SK-N-SH treated with all-trans-retinoic acid at 6 μM for 48 hours (cell line): ENCODE results near the gene FMO4.
"Not testable (repeated sequence)": the region's sequence is repeated elsewhere in the genome, so short reads cannot be mapped to it uniquely, and the experiment has no call there.

Experiments used
- ATAC-seq: fragments of 200-7000 bp; cut with Tn5 transposase; 3 replicates; pipeline ENCODE4 v1.9.1; 2020; ENCODE audit warnings: mild to moderate bottlenecking, moderate library complexity
- ARNTL ChIP-seq: fragments of 450-650 bp; formaldehyde crosslinking; IDR thresholded peaks from 2 replicates; pipeline ENCODE4 v1.5.0; 2020; ENCODE audit warnings: low read depth, mild to moderate bottlenecking, moderate library complexity, borderline replicate concordance
- CREB5 ChIP-seq: fragments of 250-450 bp; sonication (Bioruptor Pico); IDR thresholded peaks from 2 replicates; pipeline ENCODE4 v1.5.1; 2020; ENCODE audit warnings: low read depth, mild to moderate bottlenecking, moderate library complexity
- CSRNP3 ChIP-seq: fragments of 250-450 bp; sonication (Bioruptor Pico); IDR thresholded peaks from 2 replicates; pipeline ENCODE4 v1.5.1; 2021; ENCODE audit warnings: mild to moderate bottlenecking, moderate library complexity
- ESRRG ChIP-seq: fragments of 250-450 bp; sonication (Bioruptor Pico); IDR thresholded peaks from 2 replicates; pipeline ENCODE4 v1.6.1; 2021; ENCODE audit warnings: mild to moderate bottlenecking
- GLIS3 ChIP-seq: fragments of 250-450 bp; sonication (Bioruptor Pico); IDR thresholded peaks from 2 replicates; pipeline ENCODE4 v1.5.0; 2020; ENCODE audit warnings: mild to moderate bottlenecking, moderate library complexity
- OSR1 ChIP-seq: fragments of 250-450 bp; sonication (Bioruptor Pico); IDR thresholded peaks from 2 replicates; pipeline ENCODE4 v1.8.0; 2022; ENCODE audit warnings: moderate library complexity, mild to moderate bottlenecking, inconsistent platforms
- PATZ1 ChIP-seq: fragments of 250-450 bp; sonication (Bioruptor Pico); IDR thresholded peaks from 2 replicates; pipeline ENCODE4 v1.8.0; 2020; ENCODE audit warnings: mild to moderate bottlenecking, moderate library complexity, borderline replicate concordance
- PPARA ChIP-seq: fragments of 250-450 bp; sonication (Bioruptor Pico); IDR thresholded peaks from 2 replicates; pipeline ENCODE4 v1.5.0; 2020; ENCODE audit warnings: mild to moderate bottlenecking, borderline replicate concordance
- RARB ChIP-seq: fragments of 250-450 bp; sonication (Bioruptor Pico); IDR thresholded peaks from 2 replicates; pipeline ENCODE4 v1.8.0; 2021; ENCODE audit warnings: mild to moderate bottlenecking, moderate library complexity
- SNAI2 ChIP-seq: fragments of 250-450 bp; sonication (Bioruptor Pico); IDR thresholded peaks from 2 replicates; pipeline ENCODE4 v1.5.0; 2020; ENCODE audit warnings: mild to moderate bottlenecking, moderate library complexity
- ZC3H10 ChIP-seq: fragments of 250-450 bp; sonication (Bioruptor Pico); IDR thresholded peaks from 2 replicates; pipeline ENCODE4 v1.5.1; 2021; ENCODE audit warnings: mild to moderate bottlenecking, moderate library complexity
- ZFP3 ChIP-seq: fragments of 250-450 bp; sonication (Bioruptor Pico); IDR thresholded peaks from 2 replicates; pipeline ENCODE4 v1.5.0; 2020; ENCODE audit warnings: mild to moderate bottlenecking, moderate library complexity
- ZFP30 ChIP-seq: fragments of 450-650 bp; formaldehyde crosslinking; IDR thresholded peaks from 2 replicates; pipeline ENCODE4 v1.5.0; 2022; ENCODE audit warnings: mild to moderate bottlenecking, moderate library complexity
- ZNF565 ChIP-seq: fragments of 450-650 bp; formaldehyde crosslinking; conservative IDR thresholded peaks from 2 replicates; pipeline ENCODE4 v1.5.0; 2020; ENCODE audit warnings: low read depth, mild to moderate bottlenecking, moderate library complexity
- ZNF70 ChIP-seq: fragments of 450-650 bp; formaldehyde crosslinking; IDR thresholded peaks from 2 replicates; pipeline ENCODE4 v1.5.0; 2020; ENCODE audit warnings: mild to moderate bottlenecking, moderate library complexity
- ZNF8 ChIP-seq: fragments of 450-650 bp; formaldehyde crosslinking; IDR thresholded peaks from 2 replicates; pipeline ENCODE4 v1.5.0; 2020; ENCODE audit warnings: mild to moderate bottlenecking, moderate library complexity
- TF ChIP-seq, protein P1 (sequence below): fragments of 250-450 bp; sonication (Bioruptor Pico); IDR thresholded peaks from 2 replicates; pipeline ENCODE4 v1.8.0; 2021; ENCODE audit warnings: low read depth, mild to moderate bottlenecking, moderate library complexity, borderline replicate concordance
- TF ChIP-seq, protein P2 (sequence below): fragments of 250-450 bp; sonication (Bioruptor Pico); IDR thresholded peaks from 2 replicates; pipeline ENCODE4 v1.5.0; 2020; ENCODE audit warnings: mild to moderate bottlenecking, moderate library complexity

The FMO4 gene

DNA sequence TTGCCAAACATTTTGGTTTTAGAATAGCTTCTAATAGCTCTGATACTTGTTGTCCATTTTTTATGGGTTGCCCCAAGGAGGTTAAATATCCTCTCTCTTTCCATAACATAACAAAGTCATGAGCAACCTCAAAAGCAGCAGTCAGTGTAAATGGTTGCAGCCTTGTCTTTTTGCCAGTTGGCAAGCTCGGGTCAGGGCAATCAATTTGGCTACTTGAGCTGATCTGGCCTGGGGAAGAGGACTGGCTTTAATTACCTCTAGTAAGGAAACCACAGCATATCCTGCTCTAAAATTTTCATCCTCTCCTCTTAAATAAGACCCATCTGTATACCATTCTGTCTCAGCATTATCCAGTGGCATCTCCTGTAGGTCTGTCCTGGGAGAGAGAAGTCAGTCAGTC is 21.2 kb upstream of the FMO4 start (continued):
- TF ChIP-seq, protein P1, sequence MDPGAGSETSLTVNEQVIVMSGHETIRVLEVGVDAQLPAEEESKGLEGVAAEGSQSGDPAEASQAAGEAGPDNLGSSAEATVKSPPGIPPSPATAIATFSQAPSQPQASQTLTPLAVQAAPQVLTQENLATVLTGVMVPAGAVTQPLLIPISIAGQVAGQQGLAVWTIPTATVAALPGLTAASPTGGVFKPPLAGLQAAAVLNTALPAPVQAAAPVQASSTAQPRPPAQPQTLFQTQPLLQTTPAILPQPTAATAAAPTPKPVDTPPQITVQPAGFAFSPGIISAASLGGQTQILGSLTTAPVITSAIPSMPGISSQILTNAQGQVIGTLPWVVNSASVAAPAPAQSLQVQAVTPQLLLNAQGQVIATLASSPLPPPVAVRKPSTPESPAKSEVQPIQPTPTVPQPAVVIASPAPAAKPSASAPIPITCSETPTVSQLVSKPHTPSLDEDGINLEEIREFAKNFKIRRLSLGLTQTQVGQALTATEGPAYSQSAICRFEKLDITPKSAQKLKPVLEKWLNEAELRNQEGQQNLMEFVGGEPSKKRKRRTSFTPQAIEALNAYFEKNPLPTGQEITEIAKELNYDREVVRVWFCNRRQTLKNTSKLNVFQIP (CRISPR knock-in tag), result no peak
- TF ChIP-seq, all 23 proteins: peak for 0

DNA sequence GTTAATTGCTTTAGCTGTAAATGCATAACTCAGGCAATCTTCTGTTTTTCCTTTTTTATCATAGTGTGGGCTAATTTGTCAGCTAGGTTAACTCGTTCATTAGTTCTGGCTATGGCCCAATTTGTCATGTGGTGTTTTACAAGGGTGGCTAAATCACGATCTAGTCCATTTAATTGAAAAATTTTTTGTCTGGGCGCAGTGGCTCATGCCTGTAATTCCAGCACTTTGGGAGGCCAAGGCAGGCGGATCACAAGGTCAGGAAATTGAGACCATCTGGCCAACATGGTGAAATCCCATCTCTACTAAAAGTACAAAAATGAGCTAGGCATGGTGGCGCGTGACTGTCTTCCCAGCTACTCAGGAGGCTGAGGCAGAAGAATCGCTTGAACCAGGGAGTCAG is 18.6 kb upstream of the FMO4 start:
- ATAC-seq, result not testable (repeated sequence)

DNA sequence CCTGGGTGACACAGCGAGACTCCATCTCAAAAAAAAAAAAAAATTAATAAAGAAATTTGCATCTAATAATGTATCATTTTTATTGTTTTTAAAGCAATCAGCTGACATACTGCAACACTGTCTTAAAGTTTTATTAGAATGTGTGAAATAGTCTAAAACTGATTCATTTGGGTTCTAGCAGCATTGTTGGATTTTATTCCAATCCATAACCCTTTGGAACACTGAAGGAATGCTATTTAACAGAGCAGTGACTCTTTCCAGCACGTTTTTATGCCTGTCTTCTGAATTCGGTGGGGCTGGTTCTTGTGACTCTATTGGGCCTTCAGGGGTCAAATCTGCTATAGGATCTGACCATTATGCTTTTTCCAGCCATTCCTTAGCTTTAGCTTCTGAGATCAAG is 18.2 kb upstream of the FMO4 start:
- TF ChIP-seq ARNTL (CRISPR knock-in tag) (no peak), CREB5 (no peak), PPARA (CRISPR knock-in tag) (no peak), RARB (no peak), SNAI2 (CRISPR knock-in tag) (no peak), ZC3H10 (no peak), ZFP30 (CRISPR knock-in tag) (no peak), ZFP3 (CRISPR knock-in tag) (no peak), ZNF70 (CRISPR knock-in tag) (no peak), OSR1 (CRISPR knock-in tag) (no peak)
- TF ChIP-seq, all 23 proteins: peak for 0
- no peak for ATAC-seq

GRCh38 chr1:171296897-171297296 is 17.1 kb upstream of the FMO4 start:
- no peak for ATAC-seq
- TF ChIP-seq ZFP3 (CRISPR knock-in tag), result no peak
- no peak for TF ChIP-seq ESRRG (CRISPR knock-in tag)
- TF ChIP-seq, protein P2, sequence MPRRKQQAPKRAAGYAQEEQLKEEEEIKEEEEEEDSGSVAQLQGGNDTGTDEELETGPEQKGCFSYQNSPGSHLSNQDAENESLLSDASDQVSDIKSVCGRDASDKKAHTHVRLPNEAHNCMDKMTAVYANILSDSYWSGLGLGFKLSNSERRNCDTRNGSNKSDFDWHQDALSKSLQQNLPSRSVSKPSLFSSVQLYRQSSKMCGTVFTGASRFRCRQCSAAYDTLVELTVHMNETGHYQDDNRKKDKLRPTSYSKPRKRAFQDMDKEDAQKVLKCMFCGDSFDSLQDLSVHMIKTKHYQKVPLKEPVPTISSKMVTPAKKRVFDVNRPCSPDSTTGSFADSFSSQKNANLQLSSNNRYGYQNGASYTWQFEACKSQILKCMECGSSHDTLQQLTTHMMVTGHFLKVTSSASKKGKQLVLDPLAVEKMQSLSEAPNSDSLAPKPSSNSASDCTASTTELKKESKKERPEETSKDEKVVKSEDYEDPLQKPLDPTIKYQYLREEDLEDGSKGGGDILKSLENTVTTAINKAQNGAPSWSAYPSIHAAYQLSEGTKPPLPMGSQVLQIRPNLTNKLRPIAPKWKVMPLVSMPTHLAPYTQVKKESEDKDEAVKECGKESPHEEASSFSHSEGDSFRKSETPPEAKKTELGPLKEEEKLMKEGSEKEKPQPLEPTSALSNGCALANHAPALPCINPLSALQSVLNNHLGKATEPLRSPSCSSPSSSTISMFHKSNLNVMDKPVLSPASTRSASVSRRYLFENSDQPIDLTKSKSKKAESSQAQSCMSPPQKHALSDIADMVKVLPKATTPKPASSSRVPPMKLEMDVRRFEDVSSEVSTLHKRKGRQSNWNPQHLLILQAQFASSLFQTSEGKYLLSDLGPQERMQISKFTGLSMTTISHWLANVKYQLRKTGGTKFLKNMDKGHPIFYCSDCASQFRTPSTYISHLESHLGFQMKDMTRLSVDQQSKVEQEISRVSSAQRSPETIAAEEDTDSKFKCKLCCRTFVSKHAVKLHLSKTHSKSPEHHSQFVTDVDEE, result no peak
- no peak for TF ChIP-seq ZNF565 (CRISPR knock-in tag)
- TF ChIP-seq ZFP30 (CRISPR knock-in tag), result no peak
- no peak for TF ChIP-seq ZNF70 (CRISPR knock-in tag)
- no peak for TF ChIP-seq RARB
- TF ChIP-seq ZNF8, result no peak
- TF ChIP-seq OSR1 (CRISPR knock-in tag), result no peak
- no peak for TF ChIP-seq CREB5
- no peak for TF ChIP-seq ARNTL (CRISPR knock-in tag)
- TF ChIP-seq PPARA (CRISPR knock-in tag), result no peak

DNA sequence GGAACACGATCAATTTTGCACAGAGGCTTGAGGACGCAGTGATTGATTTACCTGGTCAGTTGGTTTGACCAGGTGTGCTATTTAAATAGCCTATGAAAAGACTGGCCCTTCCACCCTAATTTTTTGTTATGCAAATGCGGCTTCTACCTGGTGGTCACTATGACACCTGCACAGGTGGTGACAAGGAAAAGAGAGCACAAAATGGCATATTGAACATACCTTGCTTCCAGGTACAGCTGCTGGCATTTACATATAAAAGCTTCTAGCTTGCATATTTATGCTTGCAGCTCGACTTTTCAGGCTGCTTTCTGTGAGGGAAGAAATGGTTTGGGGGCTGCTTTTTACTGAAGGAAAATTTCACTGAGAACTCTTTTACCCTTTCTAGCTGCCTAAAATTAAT is 15.3 kb upstream of the FMO4 start:
- ATAC-seq, result no peak
- TF ChIP-seq, protein P2, result no peak
- no peak for TF ChIP-seq SNAI2 (CRISPR knock-in tag)
- no peak for TF ChIP-seq PATZ1 (CRISPR knock-in tag)
- TF ChIP-seq, protein P1 (CRISPR knock-in tag), result no peak
- no peak for TF ChIP-seq ZNF70 (CRISPR knock-in tag)
- TF ChIP-seq GLIS3 (CRISPR knock-in tag), result no peak
- no peak for TF ChIP-seq CSRNP3 (CRISPR knock-in tag)
